Measurements from ENCODE around the gene MRPL11. TPM values are rescaled to one million over a fixed set of nuclear protein-coding genes. Genes with fewer than 3 reads are reported as not detected.

Gene MRPL11
- total RNA-seq, 1 donor: 33.3 TPM

- DNase-seq (ENCODE audit: insufficient read length, low spot score, missing footprints): peak; percentile 81
- Histone ChIP-seq H3K27me3 (ENCODE audit: insufficient read depth, low read length) (no peaks in the 10 kb centered on the region), H2AFZ (ENCODE audit: low read length) (no peak overlapping the region), H3K4me3 (ENCODE audit: insufficient read depth, low read length) (no peak overlapping the region), H3K4me1 (ENCODE audit: insufficient read depth, low read length) (peaks cover 6% of the 10 kb centered on the region), H3K27ac (ENCODE audit: low read depth, low read length) (no peak overlapping the region), H3K79me2 (ENCODE audit: insufficient read depth, low read length) (peaks cover 6% of the 10 kb centered on the region), H3K36me3 (ENCODE audit: insufficient read depth, low read length) (peaks cover 15% of the 10 kb centered on the region), H3K9me3 (ENCODE audit: low read depth, low read length) (no peaks in the 10 kb centered on the region), H3K4me2 (ENCODE audit: insufficient read depth, low read length) (no peak overlapping the region), H4K20me1 (ENCODE audit: insufficient read depth, low read length) (peaks cover under 1% of the 10 kb centered on the region)
- TF ChIP-seq CTCF (IDR thresholded peaks at IDR 0.05; ENCODE audit: extremely low read depth, low read depth, low read length): no peak
Observed at GRCh38 chr11:66470015-66470414, 31.4 kb upstream of the MRPL11 start.

GRCh38 chr11:66469441-66469840 is 30.8 kb upstream of the MRPL11 start:
- Histone ChIP-seq H3K79me2 (ENCODE audit: insufficient read depth, low read length) (peaks cover 6% of the 10 kb centered on the region), H3K27me3 (ENCODE audit: insufficient read depth, low read length) (no peaks in the 10 kb centered on the region), H3K4me1 (ENCODE audit: insufficient read depth, low read length) (peaks cover 6% of the 10 kb centered on the region), H3K27ac (ENCODE audit: low read depth, low read length) (no peak overlapping the region), H3K9me3 (ENCODE audit: low read depth, low read length) (no peaks in the 10 kb centered on the region), H3K4me3 (ENCODE audit: insufficient read depth, low read length) (no peak overlapping the region), H3K4me2 (ENCODE audit: insufficient read depth, low read length) (no peak overlapping the region), H2AFZ (ENCODE audit: low read length) (no peak overlapping the region), H4K20me1 (ENCODE audit: insufficient read depth, low read length) (no peaks in the 10 kb centered on the region), H3K36me3 (ENCODE audit: insufficient read depth, low read length) (peaks cover 15% of the 10 kb centered on the region)
- no peak for DNase-seq (ENCODE audit: insufficient read length, low spot score, missing footprints)
- no peak for TF ChIP-seq CTCF (IDR thresholded peaks at IDR 0.05; ENCODE audit: extremely low read depth, low read depth, low read length)

- no peak overlapping the region for H3K27ac ChIP-seq (ENCODE audit: low read depth, low read length)
- H3K9me3 ChIP-seq (ENCODE audit: low read depth, low read length): no peaks in the 10 kb centered on the region
- TF ChIP-seq CTCF (IDR thresholded peaks at IDR 0.05; ENCODE audit: extremely low read depth, low read depth, low read length): no peak
- H3K27me3 ChIP-seq (ENCODE audit: insufficient read depth, low read length): no peaks in the 10 kb centered on the region
- H3K4me2 ChIP-seq (ENCODE audit: insufficient read depth, low read length): no peak overlapping the region
- no peak overlapping the region for H3K4me3 ChIP-seq (ENCODE audit: insufficient read depth, low read length)
- H3K4me1 ChIP-seq (ENCODE audit: insufficient read depth, low read length): peaks cover 6% of the 10 kb centered on the region
- H3K79me2 ChIP-seq (ENCODE audit: insufficient read depth, low read length): peaks cover 6% of the 10 kb centered on the region
- no peak overlapping the region for H2AFZ ChIP-seq (ENCODE audit: low read length)
- DNase-seq (ENCODE audit: insufficient read length, low spot score, missing footprints): no peak
- H4K20me1 ChIP-seq (ENCODE audit: insufficient read depth, low read length): no peaks in the 10 kb centered on the region
- peaks cover 9% of the 10 kb centered on the region for H3K36me3 ChIP-seq (ENCODE audit: insufficient read depth, low read length)
Observed at GRCh38 chr11:66468691-66469090, 30.0 kb upstream of the MRPL11 start.

DNA sequence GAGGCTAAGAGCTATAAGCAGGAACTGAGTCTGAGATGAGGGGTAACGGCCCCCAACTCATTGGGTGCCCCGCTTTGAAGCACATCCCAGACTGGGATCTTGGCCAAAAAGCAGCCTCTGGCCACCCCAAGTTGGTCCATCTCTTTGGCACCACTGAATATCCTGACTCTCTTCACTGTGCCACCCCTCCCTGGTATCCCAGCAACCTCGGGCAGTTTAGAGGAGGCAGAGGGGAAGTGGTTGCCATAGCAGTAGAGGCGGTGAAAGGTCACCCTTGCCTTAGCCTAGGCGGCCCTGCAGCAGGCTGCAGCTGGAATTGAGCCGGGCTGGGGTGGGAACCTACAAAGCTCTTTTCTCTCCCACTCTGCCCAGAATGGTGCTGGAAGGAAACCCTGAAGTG is 29.1 kb upstream of the MRPL11 start:
- Histone ChIP-seq H3K79me2 (ENCODE audit: insufficient read depth, low read length) (peaks cover 6% of the 10 kb centered on the region), H3K27me3 (ENCODE audit: insufficient read depth, low read length) (no peaks in the 10 kb centered on the region), H4K20me1 (ENCODE audit: insufficient read depth, low read length) (no peaks in the 10 kb centered on the region), H3K4me2 (ENCODE audit: insufficient read depth, low read length) (peak overlapping the region; percentile 94), H3K36me3 (ENCODE audit: insufficient read depth, low read length) (no peaks in the 10 kb centered on the region), H3K9me3 (ENCODE audit: low read depth, low read length) (no peaks in the 10 kb centered on the region), H3K27ac (ENCODE audit: low read depth, low read length) (no peak overlapping the region), H2AFZ (ENCODE audit: low read length) (no peak overlapping the region), H3K4me1 (ENCODE audit: insufficient read depth, low read length) (peaks cover 6% of the 10 kb centered on the region), H3K4me3 (ENCODE audit: insufficient read depth, low read length) (peak overlapping the region; percentile 82)
- TF ChIP-seq CTCF (IDR thresholded peaks at IDR 0.05; ENCODE audit: extremely low read depth, low read depth, low read length): no peak
- peak; percentile 80 for DNase-seq (ENCODE audit: insufficient read length, low spot score, missing footprints)
